ENCODE results near the gene KIFC3.

GRCh38 chr16:57840833-57841232 lies 38.5 kb upstream of the KIFC3 start:
- TF ChIP-seq CTCF (conservative IDR thresholded peaks at IDR 0.05; ENCODE audit: low read depth, low read length): no peak
- TF ChIP-seq EZH2phosphoT487 (IDR thresholded peaks at IDR 0.05; ENCODE audit: borderline replicate concordance, low read length): no peak
- TF ChIP-seq EZH2 (IDR thresholded peaks at IDR 0.05; ENCODE audit: low read length, unreplicated experiment): no peak

Data from PC-3 (cell line).